GM19240 (cell line): ENCODE measurements around the gene DDX21.
"Not testable (repeated sequence)": the region's sequence is repeated elsewhere in the genome, so short reads cannot be mapped to it uniquely, and the experiment has no call there.

ENCODE experiments used
- DNase-seq: peaks from one replicate; pipeline ENCODE4 v3.0.0; 2011; ENCODE audit warnings: low spot score; ENCODE audit not compliant: insufficient read length

DDX21 gene

GRCh38 chr10:68988530-68989316 is 32.8 kb downstream of the DDX21 start, which contains the start of gene KIFBP:
TSS of gene KIFBP (plus strand) at chr10:68988803. CDS start at chr10:68988833, 30 bp downstream.
- peak; percentile 73 for DNase-seq

- DNase-seq: no peak
Measured at GRCh38 chr10:68989317-68989990, 33.5 kb downstream of the DDX21 start.

DNA sequence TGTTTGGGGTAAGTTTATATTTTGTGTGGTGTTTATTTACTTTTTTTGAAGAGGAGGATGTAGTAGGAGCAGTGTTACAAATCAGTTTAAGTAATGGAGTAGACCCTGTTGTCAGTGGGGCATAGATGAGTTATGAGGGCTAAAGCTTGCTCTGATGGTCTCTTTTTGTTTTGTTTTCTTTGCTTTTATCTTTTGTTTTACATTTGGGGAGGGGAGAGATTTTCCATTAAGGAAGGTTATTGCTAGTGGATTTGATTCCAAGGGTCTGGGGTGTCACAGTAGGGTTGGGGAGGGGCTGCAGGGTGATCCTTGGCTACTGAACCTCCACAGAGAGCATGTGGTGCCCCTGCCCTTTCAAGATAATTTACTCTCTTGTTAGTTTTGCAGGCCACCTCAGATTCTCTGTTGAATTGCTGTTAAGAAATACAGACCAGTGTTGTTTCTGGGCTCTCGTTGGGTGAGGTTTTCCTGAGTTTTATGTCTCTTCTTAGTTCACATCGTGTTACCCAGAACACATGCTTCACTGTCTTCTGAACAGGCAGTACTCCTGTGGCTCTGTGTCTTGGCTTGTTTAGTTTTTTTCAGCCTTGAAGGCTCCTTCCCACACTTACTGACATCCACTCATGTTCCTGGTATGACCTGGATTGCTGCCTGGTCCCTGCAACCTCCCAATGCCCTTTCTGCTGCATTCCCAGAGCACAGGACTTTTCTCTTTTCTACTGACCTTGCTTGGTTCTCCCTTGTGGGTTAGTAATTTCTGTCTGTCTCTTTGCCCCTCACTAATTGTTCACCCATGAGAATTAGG is 36.9 kb downstream of the DDX21 start:
- no peak for DNase-seq

GRCh38 chr10:68997211-68997610 is 41.2 kb downstream of the DDX21 start:
- DNase-seq: no peak

GRCh38 chr10:69004821-69005220 is 48.9 kb downstream of the DDX21 start:
- DNase-seq: no peak

GRCh38 chr10:69005704-69006485 is 49.9 kb downstream of the DDX21 start:
- no peak for DNase-seq

DNA sequence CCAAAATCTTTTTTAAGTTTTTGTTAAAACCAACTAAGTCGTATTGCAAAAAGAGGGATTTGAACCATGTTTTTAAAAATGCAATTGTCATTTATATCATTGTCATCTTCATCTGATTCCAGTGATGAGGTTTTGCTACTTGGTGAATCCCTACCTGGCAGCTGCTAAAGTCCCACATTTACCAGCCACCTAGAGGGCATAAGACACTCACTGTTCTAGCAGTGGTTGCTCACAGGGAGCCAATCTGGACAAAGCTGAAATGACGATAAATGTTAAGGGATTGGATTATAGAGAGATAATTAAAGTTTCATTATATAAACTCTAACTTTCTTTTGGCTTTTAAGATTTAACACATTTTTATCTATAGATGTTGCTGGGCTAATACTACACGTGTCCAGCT is 51.3 kb downstream of the DDX21 start:
- no peak for DNase-seq

DNA sequence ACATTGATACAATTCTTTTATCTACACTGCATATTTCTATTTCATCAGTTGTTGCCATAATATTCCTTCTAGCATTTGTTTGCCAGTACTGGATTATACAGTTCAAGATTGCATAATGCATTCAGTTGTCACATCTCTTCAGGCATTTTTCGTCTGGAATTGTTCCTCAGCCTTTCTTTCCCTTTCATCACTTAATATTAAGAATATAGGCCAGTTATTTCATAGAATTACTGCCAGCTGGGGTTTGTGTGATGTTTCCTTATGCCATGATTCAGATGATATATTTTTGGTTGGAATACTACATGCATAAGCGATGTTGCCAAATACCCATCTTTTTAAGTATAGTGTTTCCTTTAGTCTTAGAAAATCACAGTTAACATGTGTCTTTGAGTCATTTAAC is 53.4 kb downstream of the DDX21 start:
- DNase-seq: no peak

GRCh38 chr10:69010151-69010640 is 54.2 kb downstream of the DDX21 start:
- DNase-seq: no peak

DNA sequence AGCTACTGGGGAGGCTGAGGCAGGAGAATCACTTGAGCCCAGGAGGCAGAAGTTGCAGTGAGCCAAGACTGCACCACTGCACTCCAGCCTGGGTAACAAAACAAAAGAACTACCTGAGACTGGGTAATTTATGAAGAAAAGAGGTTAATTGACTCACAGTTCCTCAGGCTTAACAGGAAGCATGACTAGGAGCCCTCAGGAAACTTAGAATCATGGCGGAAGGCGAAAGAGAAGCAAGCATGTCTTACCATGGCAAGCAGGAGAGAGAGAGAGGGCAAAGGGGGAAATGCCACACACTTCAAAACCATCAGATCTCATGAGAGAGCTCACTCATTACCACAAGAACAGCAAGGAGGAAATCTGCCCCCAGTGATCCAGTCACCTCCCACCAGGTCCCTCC is 56.8 kb downstream of the DDX21 start:
- not testable (repeated sequence) for DNase-seq

DNA sequence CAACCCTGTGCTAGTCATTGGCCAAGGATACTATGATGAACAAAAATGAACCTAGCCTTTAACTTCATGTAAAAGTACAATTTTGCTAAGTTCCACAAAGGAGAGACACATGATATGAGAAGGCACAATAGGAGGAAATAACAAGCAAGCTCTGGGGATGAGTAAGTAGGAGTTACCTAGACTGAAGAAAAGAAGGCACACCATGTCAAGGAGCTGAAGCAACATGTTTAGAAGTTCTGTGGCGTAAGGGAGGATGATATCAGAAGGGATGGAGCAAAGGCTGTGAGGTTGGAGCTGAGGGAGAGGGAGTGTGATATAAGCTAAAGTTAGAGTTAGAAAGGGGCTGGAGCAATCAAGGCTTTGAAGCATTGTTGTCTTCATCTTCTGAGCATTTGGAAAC is 58.2 kb downstream of the DDX21 start:
- DNase-seq: no peak

DNA sequence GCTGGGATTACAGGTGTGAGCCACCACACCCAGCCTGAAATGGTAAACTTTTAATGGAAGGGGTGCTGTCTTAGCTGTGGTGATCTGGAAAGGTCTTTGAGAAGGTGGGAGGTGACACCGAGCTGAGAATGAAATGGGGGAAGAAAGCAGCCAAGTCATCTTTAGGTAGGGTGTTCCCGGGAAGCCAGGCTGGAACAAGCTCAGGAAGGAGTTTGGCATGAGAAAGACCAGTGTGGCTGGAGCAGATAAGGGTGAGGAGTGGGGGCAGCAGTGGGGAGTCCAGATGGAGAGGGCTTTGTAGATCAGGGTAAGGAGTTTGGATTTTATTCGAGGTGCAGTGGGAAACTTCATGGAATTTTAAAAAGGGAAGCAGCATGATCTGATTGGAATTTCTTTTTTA is 62.6 kb downstream of the DDX21 start:
- DNase-seq: no peak

DNA sequence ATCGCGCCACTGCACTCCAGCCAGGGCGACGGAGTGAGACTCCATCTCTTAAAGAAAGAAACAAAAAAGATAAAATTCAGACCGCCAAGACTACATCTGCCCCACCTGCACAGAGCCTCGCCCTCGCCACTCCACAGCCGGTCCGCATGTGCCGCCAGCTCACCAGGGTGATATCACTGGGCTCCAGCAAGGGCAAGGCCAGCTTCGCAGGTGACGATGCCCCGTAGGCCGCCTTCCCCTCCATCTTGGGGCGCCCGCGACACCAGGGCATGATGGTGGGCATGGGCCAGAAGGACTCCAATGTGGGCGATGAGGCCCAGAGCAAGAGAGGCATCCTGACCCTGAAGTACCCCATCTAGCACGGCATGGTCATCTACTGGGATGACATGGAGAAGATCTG is 66.6 kb downstream of the DDX21 start:
- DNase-seq: no peak

DNA sequence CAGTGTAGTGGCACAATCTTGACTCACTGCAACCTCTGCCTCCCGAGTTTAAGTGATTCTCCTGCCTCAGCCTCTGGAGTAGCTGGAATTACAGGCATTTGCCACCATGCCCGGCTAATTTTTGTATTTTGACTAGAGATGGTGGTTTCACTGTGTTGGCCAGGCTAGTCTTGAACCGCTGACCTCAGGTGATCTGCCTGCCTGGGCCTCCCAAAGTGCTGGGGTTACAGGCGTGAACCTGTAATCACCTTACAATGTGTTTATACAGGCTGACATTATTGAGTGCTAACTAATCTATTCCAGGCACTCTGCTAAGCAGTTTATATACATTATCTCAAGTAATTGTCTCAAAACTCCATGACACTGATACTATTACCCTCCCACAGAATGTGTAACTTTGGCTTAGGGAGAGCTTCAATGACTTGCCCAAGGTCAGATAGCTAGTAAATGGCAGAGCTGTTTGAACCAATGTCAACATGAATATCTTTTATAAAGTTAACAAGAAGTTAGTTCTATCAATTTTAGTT is 69.5 kb downstream of the DDX21 start:
- no peak for DNase-seq

GRCh38 chr10:69033256-69033655 is 77.3 kb downstream of the DDX21 start:
- no peak for DNase-seq
